ENCODE results near the gene SPACA5. TPM values are rescaled to one million over a fixed set of nuclear protein-coding genes. Genes with fewer than 3 reads are reported as not detected.

The SPACA5 gene
- total RNA-seq, 1 donor from 2014 or later = not detected

- Mint-ChIP-seq H3K36me3 (ENCODE audit: low read depth, unreplicated experiment) (peaks cover 56% of the 10 kb centered on the region), H3K4me3 (ENCODE audit: unreplicated experiment) (no peak overlapping the region), H3K27ac (ENCODE audit: unreplicated experiment) (no peak overlapping the region), H3K4me1 (ENCODE audit: low read depth, unreplicated experiment) (no peaks in the 10 kb centered on the region), H3K9me3 (ENCODE audit: unreplicated experiment) (peaks cover 51% of the 10 kb centered on the region), H3K27me3 (ENCODE audit: low read depth, unreplicated experiment) (no peaks in the 10 kb centered on the region)
- peaks cover 36% of the 10 kb centered on the region for H3K9me3 ChIP-seq (ENCODE audit: insufficient read depth, low read depth, low read length)
- DNase-seq (ENCODE audit: low read depth) (no peak), FAIRE-seq (peak; percentile 90)
- no peak overlapping the region for H2AFZ ChIP-seq (ENCODE audit: low read depth, low read length)
- H3K36me3 ChIP-seq (ENCODE audit: insufficient read depth, low read length) = peaks cover 4% of the 10 kb centered on the region
- H4K20me1 ChIP-seq (ENCODE audit: insufficient read depth, low read length) = no peaks in the 10 kb centered on the region
- H3K27me3 ChIP-seq (ENCODE audit: insufficient read depth, low read length) = no peaks in the 10 kb centered on the region
- no peak overlapping the region for H3K9ac ChIP-seq (ENCODE audit: low read length)
- TF ChIP-seq EZH2 (IDR thresholded peaks at IDR 0.05; ENCODE audit: insufficient read depth, low read length) = no peak
- TF ChIP-seq, protein P1, sequence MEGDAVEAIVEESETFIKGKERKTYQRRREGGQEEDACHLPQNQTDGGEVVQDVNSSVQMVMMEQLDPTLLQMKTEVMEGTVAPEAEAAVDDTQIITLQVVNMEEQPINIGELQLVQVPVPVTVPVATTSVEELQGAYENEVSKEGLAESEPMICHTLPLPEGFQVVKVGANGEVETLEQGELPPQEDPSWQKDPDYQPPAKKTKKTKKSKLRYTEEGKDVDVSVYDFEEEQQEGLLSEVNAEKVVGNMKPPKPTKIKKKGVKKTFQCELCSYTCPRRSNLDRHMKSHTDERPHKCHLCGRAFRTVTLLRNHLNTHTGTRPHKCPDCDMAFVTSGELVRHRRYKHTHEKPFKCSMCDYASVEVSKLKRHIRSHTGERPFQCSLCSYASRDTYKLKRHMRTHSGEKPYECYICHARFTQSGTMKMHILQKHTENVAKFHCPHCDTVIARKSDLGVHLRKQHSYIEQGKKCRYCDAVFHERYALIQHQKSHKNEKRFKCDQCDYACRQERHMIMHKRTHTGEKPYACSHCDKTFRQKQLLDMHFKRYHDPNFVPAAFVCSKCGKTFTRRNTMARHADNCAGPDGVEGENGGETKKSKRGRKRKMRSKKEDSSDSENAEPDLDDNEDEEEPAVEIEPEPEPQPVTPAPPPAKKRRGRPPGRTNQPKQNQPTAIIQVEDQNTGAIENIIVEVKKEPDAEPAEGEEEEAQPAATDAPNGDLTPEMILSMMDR (IDR thresholded peaks at IDR 0.05; ENCODE audit: insufficient read depth, low read depth, low read length) = no peak
- no peak overlapping the region for H3K4me2 ChIP-seq (ENCODE audit: low read length)
- H3K79me2 ChIP-seq (ENCODE audit: insufficient read depth, low read length) = no peaks in the 10 kb centered on the region
- no peak overlapping the region for H3K4me3 ChIP-seq (ENCODE audit: insufficient read depth, low read depth, low read length)
- no peak overlapping the region for H3K27ac ChIP-seq (ENCODE audit: low read depth, low read length)
- H3K4me1 ChIP-seq (ENCODE audit: insufficient read depth, low read length) = no peaks in the 10 kb centered on the region
Observed at GRCh38 chrX:47976254-47977151, 30.3 kb upstream of the SPACA5 start.

DNA sequence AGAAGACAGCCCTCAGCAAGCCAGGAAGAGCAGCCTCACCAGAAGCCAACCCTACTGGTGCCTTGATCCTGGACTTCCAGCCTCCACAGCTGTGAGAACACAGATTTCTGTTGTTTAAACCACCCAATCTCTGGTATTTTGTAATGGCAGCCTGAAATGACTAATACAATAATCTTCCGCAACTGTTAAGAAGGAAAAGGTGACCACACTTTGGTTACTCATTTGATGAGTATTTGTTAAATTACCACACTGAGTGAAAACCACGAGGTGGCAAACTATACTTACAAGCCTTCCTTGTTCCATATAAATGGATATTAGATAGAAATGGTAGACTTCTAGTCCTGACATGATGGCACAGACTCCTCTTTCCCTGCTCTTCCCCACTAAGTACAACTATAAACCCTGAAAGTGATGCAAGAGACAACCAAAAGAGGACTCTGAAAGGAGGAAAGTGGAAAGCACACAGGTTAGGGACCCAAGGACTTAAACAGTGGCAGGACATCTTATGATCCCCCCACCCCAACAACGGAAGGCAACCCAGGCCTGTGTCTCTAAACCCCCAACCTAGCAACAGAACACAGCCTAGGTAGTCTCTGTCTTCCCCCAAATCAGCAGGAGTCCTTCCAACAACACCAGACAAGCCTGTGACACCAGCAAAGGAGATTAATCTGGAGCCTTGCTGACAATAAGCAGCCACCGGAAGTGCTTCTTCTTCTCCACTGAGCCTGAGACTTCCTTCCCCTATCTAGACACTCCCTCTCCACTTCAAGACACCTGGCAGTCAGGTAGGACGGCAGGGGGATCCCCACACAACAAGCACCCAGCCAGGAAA, 15.3 kb upstream of the SPACA5 start:
- H3K4me3 ChIP-seq (ENCODE audit: insufficient read depth, low read depth, low read length) = no peak overlapping the region
- H3K4me1 Mint-ChIP-seq (ENCODE audit: low read depth, unreplicated experiment) = peaks cover 6% of the 10 kb centered on the region
- no peaks in the 10 kb centered on the region for H3K27me3 ChIP-seq (ENCODE audit: insufficient read depth, low read length)
- H3K9me3 Mint-ChIP-seq (ENCODE audit: unreplicated experiment) = peaks cover 23% of the 10 kb centered on the region
- H3K4me2 ChIP-seq (ENCODE audit: low read length) = peak overlapping the region; percentile 36
- peak; percentile 75 for DNase-seq (ENCODE audit: low read depth)
- no peaks in the 10 kb centered on the region for H3K9me3 ChIP-seq (ENCODE audit: insufficient read depth, low read depth, low read length)
- H3K36me3 ChIP-seq (ENCODE audit: insufficient read depth, low read length) = peaks cover 4% of the 10 kb centered on the region
- no peaks in the 10 kb centered on the region for H3K27me3 Mint-ChIP-seq (ENCODE audit: low read depth, unreplicated experiment)
- no peak overlapping the region for H3K4me3 Mint-ChIP-seq (ENCODE audit: unreplicated experiment)
- H4K20me1 ChIP-seq (ENCODE audit: insufficient read depth, low read length) = no peaks in the 10 kb centered on the region
- H3K79me2 ChIP-seq (ENCODE audit: insufficient read depth, low read length) = no peaks in the 10 kb centered on the region
- TF ChIP-seq EZH2 (IDR thresholded peaks at IDR 0.05; ENCODE audit: insufficient read depth, low read length) = no peak
- TF ChIP-seq, protein P1 (IDR thresholded peaks at IDR 0.05; ENCODE audit: insufficient read depth, low read depth, low read length) = no peak
- H3K27ac Mint-ChIP-seq (ENCODE audit: unreplicated experiment) = peak overlapping the region; percentile 66
- H3K4me1 ChIP-seq (ENCODE audit: insufficient read depth, low read length) = peaks cover 10% of the 10 kb centered on the region
- peaks cover 39% of the 10 kb centered on the region for H3K36me3 Mint-ChIP-seq (ENCODE audit: low read depth, unreplicated experiment)
- peak overlapping the region; percentile 47 for H3K27ac ChIP-seq (ENCODE audit: low read depth, low read length)
- no peak overlapping the region for H3K9ac ChIP-seq (ENCODE audit: low read length)
- peak; percentile 80 for FAIRE-seq
- no peak overlapping the region for H2AFZ ChIP-seq (ENCODE audit: low read depth, low read length)
